GM21619 (cell line): ENCODE data around the gene ZNF438.

Experiments
- ATAC-seq: cut with Tn5 transposase; IDR thresholded peaks from one replicate; pipeline ENCODE4 v1.9.1; 2021; ENCODE audit not compliant: unreplicated experiment

Gene ZNF438

DNA sequence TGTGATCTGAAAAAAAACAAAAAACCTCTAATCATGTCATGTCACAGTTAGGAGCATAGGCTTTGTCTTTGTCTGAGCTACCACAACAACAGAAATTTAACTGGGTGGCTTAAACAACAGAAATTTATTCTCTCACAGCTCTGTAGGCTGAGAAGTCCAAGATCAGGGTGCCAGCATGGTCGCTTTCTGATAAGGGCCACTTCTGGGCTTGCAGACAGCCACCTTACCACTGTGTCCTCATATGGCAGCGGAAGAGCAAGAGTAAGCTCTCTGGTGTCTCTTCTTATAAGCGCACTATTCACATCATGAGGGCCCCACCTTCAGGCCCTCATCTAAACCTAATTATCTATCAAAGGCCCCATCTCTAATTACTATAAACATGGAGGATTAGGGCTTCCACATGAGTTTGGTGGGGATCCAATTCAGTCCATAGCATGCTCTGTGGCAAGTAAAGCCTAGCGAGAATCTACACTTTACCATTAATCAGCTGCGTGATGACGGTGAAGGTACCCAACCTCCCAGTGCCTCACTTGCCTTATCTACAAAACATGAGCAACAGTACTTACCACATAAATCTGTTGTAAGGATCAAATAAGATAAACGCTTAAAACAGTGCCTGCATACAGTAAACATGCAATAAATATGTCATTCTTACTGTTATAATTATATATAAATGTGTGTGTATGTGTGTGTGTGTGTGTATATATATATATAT is 17.3 kb downstream of the ZNF438 start:
- ATAC-seq: no peak

DNA sequence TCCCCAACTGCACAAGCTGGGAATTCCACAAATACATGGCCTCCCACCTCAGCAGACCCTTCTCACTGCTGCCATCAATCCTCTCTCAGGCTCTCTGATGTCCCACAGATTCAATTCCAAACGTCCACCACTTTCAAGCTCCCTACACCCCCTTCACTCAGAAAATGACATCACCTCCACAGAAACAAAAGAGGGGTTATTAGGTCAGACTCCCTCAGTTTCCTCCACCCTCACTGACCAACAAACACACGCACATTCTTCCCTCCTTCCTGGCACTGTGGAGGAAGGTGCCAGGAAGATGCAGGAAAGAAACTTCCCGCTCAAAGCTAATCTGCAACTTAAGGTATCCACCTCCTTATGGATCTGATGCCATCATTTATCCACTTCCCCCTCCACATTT is 18.3 kb downstream of the ZNF438 start:
- ATAC-seq: no peak

DNA sequence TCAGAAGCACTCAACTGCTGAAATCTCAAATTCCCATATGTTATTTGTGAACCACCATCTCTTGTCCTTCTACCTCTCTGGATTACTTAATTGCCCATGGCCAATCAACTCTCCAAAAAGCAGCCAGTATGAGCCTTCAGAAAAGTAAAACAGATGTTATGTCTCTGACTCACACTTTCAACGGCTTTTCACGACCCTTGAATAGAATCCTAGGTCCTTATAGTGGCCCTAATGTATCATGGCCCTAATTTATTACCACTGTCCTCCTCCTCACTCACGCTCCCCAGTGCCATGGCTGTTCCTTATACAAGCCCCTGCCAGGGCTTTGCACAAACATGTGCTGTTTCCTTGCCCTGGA is 20.0 kb downstream of the ZNF438 start:
- ATAC-seq: no peak

DNA sequence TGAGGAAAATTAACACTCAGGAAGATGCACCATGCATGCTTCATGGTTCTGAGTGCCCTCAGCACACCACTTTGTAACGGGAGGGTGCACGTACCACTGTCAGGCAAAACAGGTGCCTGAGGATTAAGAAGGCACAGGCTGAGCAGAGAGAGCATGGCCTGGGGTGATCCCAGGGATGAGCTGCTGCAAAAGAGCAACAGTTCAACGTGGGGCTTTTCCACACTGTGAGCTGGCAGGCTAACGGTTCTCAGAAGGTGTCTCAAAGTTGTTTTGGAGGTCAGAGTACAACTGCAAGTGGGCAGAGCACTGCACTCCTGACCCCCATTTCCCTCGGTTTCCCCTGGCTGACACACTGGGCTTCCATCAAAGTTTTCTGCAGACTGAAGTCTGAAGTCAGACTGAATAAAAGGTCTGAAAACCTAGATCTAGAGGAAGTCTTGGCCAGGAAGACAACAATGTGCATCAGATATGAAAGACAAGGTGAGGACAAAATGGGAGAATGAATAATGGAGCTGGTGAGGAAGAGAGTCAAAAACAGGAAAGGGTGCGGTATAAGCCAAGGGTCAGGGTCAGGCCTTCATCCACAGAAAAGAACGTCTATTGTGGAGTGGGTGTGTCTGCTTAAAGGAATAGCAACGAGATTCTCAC is 20.5 kb downstream of the ZNF438 start:
- ATAC-seq: no peak

DNA sequence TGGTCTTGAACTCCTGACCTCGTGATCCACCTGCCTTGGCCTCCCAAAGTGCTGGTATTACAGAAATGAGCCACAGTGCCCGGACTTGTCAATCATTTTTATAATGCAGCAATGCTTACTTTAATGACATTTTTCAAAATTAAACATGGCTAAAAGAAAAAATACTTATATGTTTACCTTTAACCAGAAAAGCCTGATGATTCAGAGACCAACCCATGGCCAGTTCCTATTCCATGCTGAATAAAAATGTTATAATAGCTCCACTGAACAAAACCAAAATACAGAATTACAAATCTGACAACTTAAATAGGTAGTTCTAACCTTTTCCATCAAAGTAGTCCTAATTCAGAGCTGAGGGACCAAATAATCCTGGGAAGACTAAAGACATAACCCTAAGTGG is 21.6 kb downstream of the ZNF438 start:
- no peak for ATAC-seq

DNA sequence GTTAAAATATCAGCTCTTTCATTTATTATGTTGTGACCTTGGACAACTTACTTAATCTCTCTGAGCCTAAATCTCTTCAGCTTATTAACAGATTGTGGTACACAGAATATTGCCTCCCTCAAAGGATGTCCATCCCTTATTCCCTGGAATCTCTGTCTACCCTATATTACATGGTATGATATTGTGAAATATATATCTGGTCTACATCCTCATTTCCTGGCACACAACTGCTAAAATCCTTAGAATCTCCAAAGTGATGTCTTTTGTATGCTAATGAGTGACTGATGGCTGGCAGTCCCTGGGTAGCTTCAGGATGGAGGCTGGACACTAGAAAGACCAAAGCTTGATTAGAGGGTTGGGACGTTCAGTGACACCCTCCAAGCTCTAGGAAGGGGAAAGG is 25.8 kb downstream of the ZNF438 start:
- ATAC-seq: no peak

DNA sequence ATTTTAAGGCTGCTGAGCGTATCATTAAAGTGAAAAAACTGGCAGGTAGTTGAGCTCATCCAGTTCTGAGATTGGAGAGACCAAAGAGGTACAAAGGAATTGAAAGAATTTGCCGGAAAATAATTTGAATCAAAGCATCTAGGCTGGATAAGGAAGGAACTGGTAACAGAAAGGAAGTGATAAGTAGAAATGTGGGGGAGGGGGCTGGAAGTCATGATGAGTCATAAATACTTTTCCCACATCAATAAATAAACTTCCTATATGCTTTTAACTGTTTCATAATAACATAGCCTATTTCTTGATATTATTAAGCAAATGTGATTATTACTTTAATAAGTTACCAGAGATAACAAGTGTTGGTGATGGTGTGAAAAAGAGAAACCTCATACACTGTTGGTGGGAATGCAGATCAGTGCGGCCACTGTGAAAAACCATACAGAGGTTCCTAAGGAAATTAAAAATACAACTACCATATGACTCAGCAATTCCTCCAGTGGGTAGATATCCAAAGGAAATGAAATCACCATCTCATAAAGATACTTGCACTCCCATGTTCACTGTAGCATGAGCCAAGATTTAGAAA is 27.0 kb downstream of the ZNF438 start:
- no peak for ATAC-seq

DNA sequence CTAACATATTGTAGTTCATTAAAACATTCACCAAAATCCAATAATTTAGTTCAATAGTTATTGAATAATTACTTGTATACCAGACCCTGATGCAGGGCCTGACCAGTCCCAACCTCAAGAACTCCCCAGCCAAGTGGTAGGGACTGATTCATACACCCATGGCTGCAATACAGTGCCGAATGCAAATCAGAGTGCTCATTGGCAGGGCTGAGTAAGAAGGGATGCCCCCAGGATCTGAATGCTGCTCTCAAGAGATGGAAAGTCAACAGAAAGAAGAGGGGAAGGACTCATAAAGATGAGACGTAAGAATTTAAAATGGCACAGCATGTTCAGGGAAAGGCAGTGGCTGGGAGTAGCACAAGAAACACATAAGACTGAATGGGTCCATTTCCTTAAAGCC is 29.9 kb downstream of the ZNF438 start:
- ATAC-seq: no peak

DNA sequence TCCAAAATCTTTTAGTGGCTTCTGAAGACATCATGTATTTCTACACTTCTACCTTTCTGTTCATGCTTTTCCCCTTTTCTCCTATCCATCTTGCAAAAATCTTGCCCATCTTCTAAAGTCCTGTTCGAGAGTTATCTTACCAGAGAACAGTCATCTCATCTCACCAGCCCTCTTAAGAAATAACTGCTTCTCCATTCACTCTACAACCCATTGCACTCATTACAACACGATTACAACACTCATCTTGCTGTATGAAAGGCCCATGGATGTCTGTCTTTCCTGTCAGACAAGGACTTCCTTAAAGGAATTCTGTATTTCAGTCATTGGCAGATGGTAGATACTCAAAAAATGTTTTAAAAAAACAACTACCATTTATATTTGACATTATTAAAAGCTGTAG is 30.8 kb downstream of the ZNF438 start:
- ATAC-seq: no peak

DNA sequence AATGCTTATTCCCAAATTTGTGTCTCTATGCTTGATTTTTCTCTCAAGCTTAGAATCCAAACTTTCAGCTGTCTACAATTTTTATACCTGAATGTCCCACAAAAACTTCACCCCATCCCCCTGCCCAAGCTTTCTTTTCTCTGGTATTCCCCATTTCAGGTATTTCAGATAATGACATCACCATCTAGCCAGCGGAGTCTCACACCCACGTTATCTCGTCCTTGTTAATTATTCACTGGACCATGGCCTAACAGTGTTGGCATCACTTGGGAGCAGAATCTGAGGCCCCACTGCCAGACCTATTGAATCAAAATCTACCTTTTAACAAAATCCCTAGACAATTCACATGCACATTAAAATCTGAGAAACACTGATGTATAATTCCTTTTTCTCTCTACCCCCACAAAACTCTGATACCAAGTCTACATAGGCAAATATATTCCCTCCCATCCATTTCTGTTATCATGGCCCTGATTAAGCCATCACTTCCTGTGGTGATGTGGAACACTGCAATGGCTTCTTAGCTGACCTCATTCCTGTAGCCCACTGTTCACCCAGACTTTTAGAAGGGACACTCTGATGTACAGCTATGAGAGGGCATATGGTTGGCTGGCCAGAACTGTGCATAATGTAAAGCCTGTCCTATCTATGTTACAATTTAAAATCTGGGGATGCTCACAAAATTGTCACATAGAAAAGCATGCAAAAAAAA is 31.4 kb downstream of the ZNF438 start:
- ATAC-seq: no peak

DNA sequence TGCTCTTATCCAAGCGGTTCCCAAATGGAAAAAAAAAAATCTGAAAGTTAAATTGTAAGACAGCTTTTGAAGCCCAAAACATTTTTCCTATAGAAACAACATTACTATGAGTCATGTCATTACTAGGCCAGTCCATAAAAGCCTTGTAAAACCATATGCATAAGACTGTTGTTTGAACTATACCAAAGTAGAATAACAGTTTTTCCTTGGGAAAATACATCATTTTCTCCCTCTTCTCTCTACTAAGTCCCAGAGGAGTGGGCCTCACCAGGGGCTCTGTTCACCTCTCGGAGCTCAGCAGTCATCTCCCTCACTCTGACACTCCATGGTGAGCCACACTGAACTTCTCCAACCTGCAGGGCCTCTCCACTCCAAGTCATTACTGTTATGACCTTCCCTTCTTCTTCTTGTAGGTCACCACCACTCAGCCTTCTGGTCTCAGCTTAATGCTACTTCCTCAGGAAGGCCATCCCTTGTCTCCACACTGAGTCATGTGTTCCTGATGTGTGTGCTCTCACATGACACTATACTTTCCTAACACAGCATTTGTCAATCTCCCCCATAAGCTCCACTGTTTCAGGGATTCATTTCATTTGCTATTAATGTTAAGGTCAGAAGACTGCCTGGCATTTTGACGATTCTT is 32.5 kb downstream of the ZNF438 start:
- no peak for ATAC-seq

DNA sequence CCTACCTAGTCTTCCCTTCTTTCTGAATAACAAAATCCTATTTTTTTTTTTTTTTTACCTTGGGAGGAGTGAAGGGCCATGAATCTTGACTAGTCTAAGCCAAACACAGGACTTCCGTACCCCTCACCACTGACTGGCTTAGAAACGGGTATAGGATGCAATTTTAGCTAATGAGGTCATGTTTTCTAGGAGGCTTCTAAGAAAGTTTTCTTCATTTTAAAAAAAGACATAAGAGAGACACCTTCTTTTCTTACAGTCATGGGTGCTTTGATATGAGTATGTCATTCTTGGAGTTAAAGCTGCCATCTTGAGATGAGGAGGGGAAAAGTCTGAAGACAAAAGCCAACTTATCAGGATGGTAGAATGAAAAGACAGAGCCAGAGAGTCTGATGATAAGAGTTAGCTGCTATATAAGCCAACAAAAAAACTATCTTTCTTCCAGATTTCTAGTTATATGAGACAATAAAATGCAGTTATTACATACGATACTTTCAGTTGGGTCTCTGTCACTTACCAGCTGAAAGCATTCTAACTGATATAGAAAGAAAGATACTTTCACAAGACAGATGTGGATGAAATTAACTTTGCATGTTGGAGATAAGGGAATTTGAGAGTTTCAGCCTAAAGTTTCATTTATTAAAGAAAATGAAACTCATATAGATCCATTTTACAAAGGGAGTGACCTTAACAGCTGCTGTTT is 34.0 kb downstream of the ZNF438 start:
- no peak for ATAC-seq

DNA sequence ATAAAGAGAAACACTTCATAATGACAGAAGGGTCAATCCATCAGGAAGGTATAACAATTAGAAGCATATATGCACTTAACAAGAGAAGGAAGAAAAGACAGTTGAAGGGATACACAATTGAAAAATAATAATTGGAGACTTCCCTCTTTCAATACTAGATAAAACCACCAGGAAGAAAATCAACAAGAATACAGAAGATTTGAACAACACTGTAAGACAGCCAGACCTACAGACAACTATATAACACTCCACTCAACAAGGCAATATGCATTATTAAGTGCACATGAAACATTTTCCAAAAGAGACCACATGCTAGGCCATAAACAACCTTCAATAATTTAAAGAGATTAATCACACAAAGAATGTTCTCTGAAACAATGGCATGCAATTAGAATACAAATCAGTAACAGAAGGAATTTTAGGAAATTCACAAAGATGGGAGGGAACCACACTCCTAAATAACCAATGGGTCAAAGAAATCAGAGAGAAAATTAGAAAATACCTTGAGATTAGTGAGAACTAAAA is 35.1 kb downstream of the ZNF438 start:
- no peak for ATAC-seq

DNA sequence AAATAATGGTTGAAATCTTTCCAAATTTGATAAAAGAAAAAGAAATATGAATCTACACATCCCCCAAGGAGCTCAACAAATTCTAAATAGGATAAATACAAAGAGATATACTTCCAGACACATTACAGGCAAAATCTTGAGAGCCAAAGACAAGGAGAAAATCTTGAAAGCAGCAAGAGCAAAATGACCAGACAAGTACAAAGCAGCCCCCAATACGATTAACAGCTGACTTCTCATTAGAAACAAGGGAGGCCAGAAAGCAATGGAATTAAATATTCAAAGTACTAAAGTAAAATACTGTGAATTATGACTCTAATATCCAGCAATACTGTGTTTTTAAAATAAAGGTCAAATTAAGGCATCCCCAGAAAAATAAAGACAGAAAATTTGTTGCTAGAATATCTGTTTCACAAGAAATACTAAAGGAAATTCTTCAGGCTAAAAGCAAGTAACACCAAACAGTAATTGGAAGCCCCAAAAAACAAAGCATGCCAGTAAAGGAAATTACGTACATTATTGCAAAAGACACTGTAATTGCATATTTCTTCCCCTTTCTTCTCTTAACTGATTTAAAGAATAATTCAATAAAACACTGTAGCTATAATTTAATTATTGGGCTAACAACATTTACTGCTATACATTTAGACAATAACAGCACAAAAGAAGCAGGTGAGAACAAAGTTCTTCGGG is 36.4 kb downstream of the ZNF438 start:
- no peak for ATAC-seq

DNA sequence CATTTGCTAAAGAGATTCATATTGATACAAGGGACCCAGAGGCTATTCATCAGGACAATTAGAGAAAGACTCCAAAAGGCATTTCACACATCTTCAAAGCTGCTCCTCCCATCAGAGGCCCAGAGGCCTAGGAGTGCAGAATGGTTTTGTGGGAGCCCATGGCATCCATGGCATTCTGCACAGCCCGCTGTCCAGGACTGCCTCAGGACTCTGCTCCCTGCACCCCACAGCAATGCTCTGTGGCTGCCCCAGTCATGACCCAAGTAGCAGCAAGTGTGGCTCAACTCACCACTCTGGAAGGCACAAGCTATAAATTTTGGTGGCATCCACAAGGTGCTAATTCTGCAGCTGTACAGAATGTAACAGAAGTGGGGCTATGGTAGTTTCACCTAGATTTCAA is 38.5 kb downstream of the ZNF438 start:
- no peak for ATAC-seq

DNA sequence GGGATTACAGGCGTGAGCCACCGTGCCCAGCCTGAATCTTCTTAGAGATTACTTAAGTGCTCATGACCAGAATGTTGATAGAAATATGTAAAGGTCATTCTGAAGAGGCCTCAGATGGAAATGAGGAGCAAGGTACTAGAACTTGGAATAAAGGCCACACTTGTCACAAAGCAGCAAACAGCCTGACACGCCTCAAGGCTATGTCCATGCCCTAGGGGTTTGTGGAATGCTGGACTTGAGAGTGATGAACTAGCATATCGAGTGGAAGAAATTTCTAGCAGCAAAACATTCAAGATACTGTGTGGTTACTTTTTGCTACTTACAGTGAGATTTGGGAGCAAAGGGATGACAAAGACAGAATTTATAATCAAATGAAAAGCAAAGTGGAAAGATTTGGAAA is 39.0 kb downstream of the ZNF438 start:
- ATAC-seq: no peak

DNA sequence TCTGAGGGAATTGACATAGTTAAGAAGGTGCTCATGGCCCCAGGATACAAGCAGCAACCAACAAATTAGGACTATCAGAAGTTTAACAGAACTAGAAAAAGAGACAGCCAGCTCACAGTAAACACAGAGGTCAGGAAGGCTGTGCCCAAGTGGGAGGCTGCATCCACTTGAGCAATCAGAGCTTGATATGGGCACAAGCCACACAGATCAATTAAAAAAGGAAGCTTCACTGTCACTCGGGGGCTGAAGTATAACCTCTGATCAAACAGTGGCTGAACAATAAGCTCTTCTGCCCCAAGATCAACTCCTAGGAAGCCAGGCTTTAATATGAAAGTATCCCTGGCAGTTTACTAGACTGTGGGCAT is 40.0 kb downstream of the ZNF438 start:
- no peak for ATAC-seq

DNA sequence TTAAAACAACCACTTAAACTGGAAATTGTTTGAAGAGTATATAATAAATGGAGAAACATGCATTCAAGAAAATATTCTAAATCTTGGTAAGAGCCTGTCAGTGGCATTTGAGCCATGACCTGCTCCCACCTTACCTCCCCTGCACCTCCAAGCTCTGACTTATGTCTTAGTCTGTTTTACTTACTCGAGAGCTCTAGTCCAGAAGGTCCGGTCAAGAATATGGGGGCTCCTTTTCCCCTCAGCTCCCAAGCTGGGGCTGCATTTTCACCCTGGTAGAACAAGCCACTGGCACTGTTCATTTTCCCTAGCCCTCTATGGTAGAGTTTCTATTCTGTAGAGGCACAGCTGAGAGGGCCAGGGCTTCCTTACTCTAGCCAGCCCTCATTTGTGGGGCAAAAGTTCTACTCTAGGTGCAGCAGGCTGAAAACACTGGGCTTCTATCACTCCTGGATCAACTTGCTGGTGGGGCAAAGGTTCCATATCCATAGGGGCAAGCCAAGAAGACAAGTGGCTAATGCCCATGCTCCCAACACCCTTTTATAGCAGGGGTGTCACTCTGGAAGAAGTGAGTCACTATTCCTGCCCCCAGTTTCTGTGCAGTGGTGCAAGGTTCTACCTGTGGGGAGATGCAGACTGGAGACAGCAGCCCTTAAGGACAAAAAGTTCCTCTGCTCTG is 40.6 kb downstream of the ZNF438 start:
- no peak for ATAC-seq

DNA sequence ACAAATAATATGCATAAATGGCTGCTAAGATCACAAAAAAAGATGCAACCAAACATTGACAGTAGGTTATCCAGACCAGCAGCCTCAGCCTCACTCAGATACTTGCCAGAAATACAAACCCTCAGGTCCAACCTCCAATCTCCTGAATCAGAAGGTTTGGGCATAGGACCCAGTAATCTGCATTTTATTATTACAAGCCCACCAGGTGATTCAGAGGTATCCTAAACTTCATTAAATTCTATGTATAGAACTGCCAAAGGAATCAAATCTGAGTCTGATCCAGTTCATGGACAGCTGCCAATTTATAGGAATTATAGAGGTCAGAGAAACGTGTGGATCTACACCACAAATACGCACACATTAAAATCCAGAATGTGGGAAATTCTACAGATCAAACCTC is 41.3 kb downstream of the ZNF438 start:
- ATAC-seq: no peak
